Heart left ventricle (tissue), 16 donors: Measurements from ENCODE around the gene TNRC6B. TPM values are rescaled to one million over a fixed set of nuclear protein-coding genes. Genes with fewer than 3 reads are reported as not detected.
"Not testable (repeated sequence)": the region's sequence is repeated elsewhere in the genome, so short reads cannot be mapped to it uniquely, and the experiment has no call there.

Experiments used
- ATAC-seq, 4 donors: fragments of 200-7000 bp; cut with Tn5 transposase; one replicate each; pipeline ENCODE4 v1.9.1; 2020 to 2022; ENCODE audit warnings: moderate library complexity in 4 of 4, mild to moderate bottlenecking in 3 of 4, moderate number of reproducible peaks in 1 of 4
- DNase-seq, 5 donors: peaks; one replicate each; pipeline ENCODE4 v3.0.0-alpha.2; 2020
- H3K27ac ChIP-seq, 12 donors: fragments of 200-600 bp; sonication (generic) in 4 of 12; one replicate each; pipeline versions ENCODE4 v1.5.0 to v1.8.0; 2016 to 2022; ENCODE audit warnings: mild to moderate bottlenecking in 2 of 12
- H3K27me3 ChIP-seq, 9 donors: fragments of 200-600 bp; sonication (generic) in 2 of 9; one replicate each; pipeline versions ENCODE4 v1.5.1 to v1.8.0; 2016 to 2022; ENCODE audit warnings: mild to moderate bottlenecking in 3 of 9
- H3K36me3 ChIP-seq, 9 donors: fragments of 200-600 bp; sonication (generic) in 2 of 9; one replicate each; pipeline versions ENCODE4 v1.5.0 to v1.8.0; 2018 to 2022; ENCODE audit warnings: mild to moderate bottlenecking in 2 of 9
- H3K4me1 ChIP-seq, 12 donors: fragments of 200-600 bp; sonication (generic) in 4 of 12; one replicate each; pipeline versions ENCODE4 v1.5.0 to v1.8.0; 2016 to 2022; ENCODE audit warnings: mild to moderate bottlenecking in 3 of 12
- H3K4me3 ChIP-seq, 12 donors: fragments of 200-600 bp; sonication (generic) in 4 of 12; one replicate each; pipeline versions ENCODE4 v1.5.0 to v1.8.0; 2017 to 2022; ENCODE audit warnings: mild to moderate bottlenecking in 9 of 12, moderate library complexity in 4 of 12
- H3K9me3 ChIP-seq, 12 donors: fragments of 200-600 bp; sonication (generic) in 4 of 12; one replicate each; pipeline versions ENCODE4 v1.5.0 to v1.8.0; 2016 to 2022; ENCODE audit warnings: mild to moderate bottlenecking in 1 of 12
- CTCF ChIP-seq, 12 donors: fragments of 200-600 bp; sonication (generic) in 4 of 12; IDR thresholded peaks; one replicate each; pipeline versions ENCODE4 v1.5.0 to v1.8.0; 2018 to 2022; ENCODE audit warnings: antibody characterized with exemption in 12 of 12, mild to moderate bottlenecking in 5 of 12
- POLR2A ChIP-seq, 2 donors: fragments of 450-650 bp; IDR thresholded peaks; one replicate each; pipeline ENCODE4 v1.6.1; 2017; ENCODE audit warnings: antibody characterized with exemption in 2 of 2, mild to moderate bottlenecking in 2 of 2, moderate library complexity in 2 of 2
- WGBS, 4 donors: extraction: QIAGEN DNeasy Blood & Tissue Kit in 2 of 4; methylation state at CpG; one replicate each; pipeline versions ENCODE4 v1.1.5 to v1.1.7; 2013 to 2018; 5-methylcytosine and 5-hydroxymethylcytosine counted together
- intact Hi-C, 10 donors: fragments of 100-400 bp; cut with DNase I; formaldehyde crosslinking; loops; one replicate each; pipeline versions ENCODE4 v1.11.1 to v1.14.2; 2022
- polyA plus RNA-seq, 2 donors: library from polyadenylated mRNA; stranded (reverse); fragments of 200-250 nt; gene quantifications; one replicate each; pipeline ENCODE4 v1.2.3, GENCODE V29; 2013
- total RNA-seq, 9 donors: library from RNA; depleted of rRNA in 2 of 9; stranded (reverse); fragments of >200 nt in 2 of 9; fragmentation: NEBNext Ultra II Directional in 3 of 9; extraction: Animal tissue kit (Norgen Biotek cat#: 25700) in 3 of 9; gene quantifications; one replicate each; pipeline versions ENCODE4 v1.1.0 to v1.2.4, GENCODE V29; 2016 to 2023
- donor health status: ischemic (EF 13 %, LVEDD 7.1; RV severe dilation, severe dysfunction).
- donor health status: healthy with polysubstance abuse.
- donor health status: DM: no; HTN: yes; CAD: no.
- donor health status: DM: no; HTN: no; CAD: no.
- donor health status: ischemic (EF 25% LVEDD 6.9; RV normal size, moderate dysfunction).
- donor health status: ischemic (EF 25% LVEDD 5.7; RV mildly dilated, moderate dysfunction).
- donor health status: healthy.
- donor health status: DM: yes; HTN: yes; CAD: no.
- donor health status: ischemic (EF 35%, LVEDD 5.7; RV mildly dilated, moderate dysfunction).
- donor health status: nonischemic (EF 11% LVEDD 7.7; RV severe dilation, severe dysfunction).
- donor health status: DM: yes; HTN: yes; CAD: no.
- donor health status: PGD.
- donor health status: ischemic (EF 29% LVEDD 5.4; RV normal size, mild dysfunction).
- donor health status: nonischemic (EF 23%, LVEDD 6.1; RV moderate dilation, normal function).

The TNRC6B gene
- total and polyA plus RNA-seq, 11 donors, result 13.2 to 62.4 (median 39.3) TPM

- Histone ChIP-seq H3K27me3 (no peaks in the 10 kb centered on the region), H3K4me1 (peaks cover 0 to 27% (median 10%) of the 10 kb centered on the region in 12 donors), H3K4me3 (no peak overlapping the region), H3K27ac (peak overlapping the region in 1 of 12 donors; percentile 4), H3K36me3 (peaks cover 0 to 53% (median 43%) of the 10 kb centered on the region in 9 donors), H3K9me3 (no peaks in the 10 kb centered on the region)
- WGBS, 4 donors, result 89 to 95% (median 93%) methylated on average over 3 of the region's 3 CpGs
- ATAC-seq, result no peak
- intact Hi-C loops, result no loop called here
- TF ChIP-seq POLR2A (IDR thresholded peaks at IDR 0.05) (no peak), CTCF (IDR thresholded peaks at IDR 0.05) (no peak)
- no peak for DNase-seq
Observed at GRCh38 chr22:40368836-40369235, 191.1 kb downstream of the TNRC6B start.

DNA sequence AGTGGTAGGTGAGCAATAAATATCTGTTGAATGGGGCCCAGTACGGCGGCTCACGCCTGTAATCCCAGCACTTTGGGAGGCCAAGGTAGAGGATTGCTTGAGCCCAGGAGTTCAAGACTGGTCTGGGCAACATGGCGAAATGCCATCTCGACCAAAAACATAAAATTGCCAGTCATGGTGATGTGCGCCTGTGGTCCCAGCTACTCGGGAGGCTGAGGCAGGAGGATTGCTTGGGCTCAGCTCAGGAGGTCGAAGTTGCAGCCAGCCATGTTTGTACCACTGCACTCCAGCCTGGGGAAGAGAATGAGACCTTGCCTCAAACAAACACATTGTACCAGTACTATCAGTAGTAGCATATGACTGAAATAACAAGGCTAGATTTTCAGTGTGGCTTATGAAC is 196.8 kb downstream of the TNRC6B start:
- Histone ChIP-seq H3K4me3 (no peak overlapping the region), H3K27me3 (no peaks in the 10 kb centered on the region), H3K4me1 (peaks cover 0 to 24% (median 11%) of the 10 kb centered on the region in 12 donors), H3K27ac (no peak overlapping the region), H3K9me3 (no peaks in the 10 kb centered on the region), H3K36me3 (peaks cover 0 to 11% (median 0%) of the 10 kb centered on the region in 9 donors)
- WGBS, 4 donors, result 90 to 98% (median 96%) methylated on average over 8 of the region's 8 CpGs
- ATAC-seq (no peak), DNase-seq (no peak)
- intact Hi-C loops, result loop anchor here in 1 of 10 donors (10.0 kb wide), 1 partner anchor 110 kb away; no protein-coding TSS in a partner anchor
- TF ChIP-seq POLR2A (IDR thresholded peaks at IDR 0.05), result no peak

- DNase-seq (no peak), ATAC-seq (no peak)
- no peak overlapping the region for H3K4me3 ChIP-seq
- intact Hi-C loops, result loop anchor here in 1 of 10 donors (10.0 kb wide), 1 partner anchor 109 kb away; no protein-coding TSS in a partner anchor
- no peak overlapping the region for H3K27ac ChIP-seq
- no peak for TF ChIP-seq CTCF (IDR thresholded peaks at IDR 0.05)
- no peak for TF ChIP-seq POLR2A (IDR thresholded peaks at IDR 0.05)
- no peaks in the 10 kb centered on the region for H3K27me3 ChIP-seq
- peaks cover 0 to 21% (median 7%) of the 10 kb centered on the region in 12 donors for H3K4me1 ChIP-seq
- 54 to 66% (median 59%) methylated on average over 5 of the region's 5 CpGs for WGBS, 4 donors
- no peaks in the 10 kb centered on the region for H3K9me3 ChIP-seq
- peaks cover 0 to 11% (median 0%) of the 10 kb centered on the region in 9 donors for H3K36me3 ChIP-seq
Observed at GRCh38 chr22:40376149-40376548, 198.4 kb downstream of the TNRC6B start.

DNA sequence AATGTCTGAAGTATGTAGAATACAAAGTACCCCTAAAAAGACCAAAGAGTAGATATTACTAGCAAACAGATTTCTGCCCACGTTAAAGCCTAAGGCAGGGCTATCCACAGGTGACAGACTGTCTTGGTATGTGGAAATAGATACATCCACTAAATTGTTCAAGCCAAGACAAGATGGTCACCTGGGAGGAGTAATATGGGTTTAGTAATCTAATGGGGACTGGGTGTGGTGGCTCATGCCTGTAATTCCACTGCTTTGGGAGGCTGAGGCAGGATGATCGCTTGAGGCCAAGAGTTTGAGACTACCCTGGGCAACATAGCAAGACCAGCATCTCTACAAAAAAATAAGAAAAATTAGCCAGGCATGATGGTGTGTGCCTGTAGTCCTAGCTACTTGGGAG is 200.2 kb downstream of the TNRC6B start:
- Histone ChIP-seq H3K27me3 (no peaks in the 10 kb centered on the region), H3K36me3 (peaks cover 0 to 11% (median 0%) of the 10 kb centered on the region in 9 donors), H3K9me3 (no peaks in the 10 kb centered on the region), H3K27ac (no peak overlapping the region), H3K4me1 (peaks cover 0 to 9% (median 0%) of the 10 kb centered on the region in 12 donors), H3K4me3 (no peak overlapping the region)
- DNase-seq (no peak), ATAC-seq (no peak)
- TF ChIP-seq CTCF (IDR thresholded peaks at IDR 0.05) (no peak), POLR2A (IDR thresholded peaks at IDR 0.05) (no peak)
- intact Hi-C loops, result loop anchor here in 1 of 10 donors (10.0 kb wide), 1 partner anchor 107 kb away; no protein-coding TSS in a partner anchor
- WGBS, 4 donors, result 93 to 97% (median 95%) methylated on average over 2 of the region's 2 CpGs

DNA sequence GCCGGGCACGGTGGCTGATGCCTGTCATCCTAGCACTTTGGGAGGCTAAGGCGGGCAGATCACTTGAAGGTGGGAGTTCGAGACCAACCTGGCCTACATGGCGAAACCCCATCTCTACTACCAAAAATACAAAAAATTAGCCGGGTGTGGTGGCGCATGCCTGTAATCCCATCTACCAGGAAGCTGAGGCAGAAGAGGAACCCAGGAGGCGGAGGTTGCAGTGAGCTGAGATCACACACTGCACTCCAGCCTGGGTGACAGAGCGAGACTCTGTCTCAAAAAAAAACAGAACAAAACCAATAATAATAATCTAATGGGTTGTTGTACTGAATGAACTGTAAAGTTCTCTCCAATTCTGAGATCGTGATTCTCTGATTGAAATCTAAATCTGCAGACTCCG is 200.7 kb downstream of the TNRC6B start:
- not testable (repeated sequence) for H3K9me3 ChIP-seq, ATAC-seq, H3K27ac ChIP-seq, H3K27me3 ChIP-seq, DNase-seq, H3K4me3 ChIP-seq, H3K4me1 ChIP-seq
- peaks cover 0 to 11% (median 0%) of the 10 kb centered on the region in 9 donors for H3K36me3 ChIP-seq
- intact Hi-C loops, result loop anchor here in 1 of 10 donors (10.0 kb wide), 1 partner anchor 106 kb away; no protein-coding TSS in a partner anchor
- WGBS, 4 donors, result 91 to 95% (median 93%) methylated on average over 11 of the region's 11 CpGs
